Measurements from ENCODE around the gene RARRES1.

DNA sequence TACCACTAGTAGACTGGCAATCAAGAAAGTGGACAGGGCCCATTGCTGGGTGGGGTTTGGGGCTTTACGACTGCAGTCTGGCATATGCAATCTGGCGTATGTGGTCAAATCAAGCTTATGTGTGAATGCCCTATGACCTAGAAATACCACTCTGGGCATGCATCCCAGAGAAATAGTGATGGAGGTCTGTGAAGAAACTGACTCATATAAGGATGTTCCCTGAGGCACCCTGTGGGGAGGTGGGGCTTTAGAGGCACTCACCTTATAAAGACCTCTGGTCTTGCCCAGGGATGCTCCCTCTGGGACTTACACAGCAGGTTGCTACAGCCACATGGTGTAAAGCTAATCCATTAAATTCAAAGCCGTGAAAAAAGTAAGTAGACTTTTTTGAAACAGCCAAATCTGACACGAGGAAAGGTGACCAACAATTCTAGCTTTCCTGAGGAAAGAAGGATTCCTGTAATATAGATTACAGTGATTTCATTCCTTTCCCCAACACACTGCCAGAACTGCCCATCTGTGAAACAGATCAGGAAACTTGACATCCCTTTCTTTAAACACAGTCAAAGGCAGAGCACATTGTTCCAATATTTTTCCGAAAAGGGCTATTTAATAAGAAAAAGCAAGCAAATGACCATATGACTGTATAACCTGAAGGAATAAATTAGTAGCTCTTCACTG, 13.6 kb downstream of the RARRES1 start:
- no peak for TF ChIP-seq CTCF (conservative IDR thresholded peaks at IDR 0.05; ENCODE audit: low read depth, low read length)
- TF ChIP-seq EZH2 (IDR thresholded peaks at IDR 0.05; ENCODE audit: borderline replicate concordance, low read depth, low read length, poor library complexity, severe bottlenecking): no peak
